Sigmoid colon (tissue), 4 donors: ENCODE measurements around the gene ESRRA.

Source experiments
- CTCF ChIP-seq, 4 experiments: fragments of 450-650 bp in 3 of 4; fragments of 200-600 bp in 1 of 4; IDR thresholded peaks; one replicate each; pipeline ENCODE4 v1.5.1; 2016 to 2019; ENCODE audit warnings: antibody characterized with exemption in 4 of 4, mild to moderate bottlenecking in 3 of 4, moderate library complexity in 2 of 4
- EP300 ChIP-seq, 4 donors: sonication (generic); formaldehyde crosslinking; IDR thresholded peaks; one replicate each; pipeline ENCODE4 v1.6.1; 2017; ENCODE audit warnings: antibody characterized with exemption in 4 of 4
- POLR2A ChIP-seq, 2 donors: fragments of 450-650 bp; IDR thresholded peaks; one replicate each; pipeline ENCODE4 v1.6.1; 2016; ENCODE audit warnings: antibody characterized with exemption in 2 of 2, mild to moderate bottlenecking in 2 of 2, moderate library complexity in 2 of 2
- POLR2AphosphoS5 ChIP-seq, 4 donors: sonication (generic); formaldehyde crosslinking; IDR thresholded peaks; one replicate each; pipeline ENCODE4 v1.6.1; 2017; ENCODE audit warnings: antibody characterized with exemption in 4 of 4

DNA sequence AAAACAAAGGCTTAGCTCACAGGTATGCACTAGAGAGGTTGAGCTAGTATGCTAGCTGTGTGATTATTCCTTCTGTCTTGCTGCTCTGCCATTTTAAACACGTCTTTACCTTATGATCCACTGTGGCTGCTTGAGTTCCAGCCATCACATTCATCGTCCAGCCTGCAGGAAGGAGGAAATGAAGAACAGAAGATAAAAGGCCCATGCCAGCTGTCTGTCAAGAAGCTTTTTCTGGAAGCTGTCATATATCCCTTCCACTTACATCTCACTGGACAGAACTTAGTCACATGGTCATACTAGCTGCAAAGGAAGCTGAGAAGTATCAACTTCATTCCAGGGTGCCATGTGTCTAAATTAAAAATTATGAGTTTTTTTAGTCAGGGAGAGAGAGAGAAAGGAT, 22.1 kb downstream of the ESRRA start:
- no peak for TF ChIP-seq CTCF (IDR thresholded peaks at IDR 0.05)
- TF ChIP-seq EP300 (IDR thresholded peaks at IDR 0.05), result no peak
- no peak for TF ChIP-seq POLR2A (IDR thresholded peaks at IDR 0.05)
- no peak for TF ChIP-seq POLR2AphosphoS5 (IDR thresholded peaks at IDR 0.05)
